Activated naive CD4-positive, alpha-beta T cell treated with anti-CD3 and anti-CD28 coated beads, Interleukin-2, amount 50 U/mL, for 16 hours (primary cell): ENCODE data around the gene SP9.
"Not testable (repeated sequence)": the region's sequence is repeated elsewhere in the genome, so short reads cannot be mapped to it uniquely, and the experiment has no call there.

Experiments
- DNase-seq: peaks from one replicate; pipeline ENCODE4 v3.0.0-alpha.2; 2020

The SP9 gene

DNA sequence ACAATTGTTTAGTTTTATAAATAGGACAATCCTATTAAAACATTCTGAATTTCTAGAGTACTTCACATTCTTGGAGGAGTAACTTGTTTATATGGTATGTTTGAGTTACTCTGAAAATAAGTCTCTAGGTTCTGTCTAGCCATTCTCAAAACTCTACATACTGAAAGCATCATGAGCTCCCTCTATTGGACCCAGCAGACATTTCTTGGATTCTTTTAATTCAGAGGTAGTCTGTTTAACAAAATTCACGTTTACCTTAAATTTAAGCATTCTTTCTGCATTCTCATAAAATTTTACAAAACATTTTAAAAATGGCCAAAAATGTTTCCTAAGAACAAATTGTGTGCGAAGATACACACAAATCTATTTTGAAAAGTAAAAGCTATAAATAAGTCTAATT lies 15.3 kb downstream of the SP9 start:
- no peak for DNase-seq

DNA sequence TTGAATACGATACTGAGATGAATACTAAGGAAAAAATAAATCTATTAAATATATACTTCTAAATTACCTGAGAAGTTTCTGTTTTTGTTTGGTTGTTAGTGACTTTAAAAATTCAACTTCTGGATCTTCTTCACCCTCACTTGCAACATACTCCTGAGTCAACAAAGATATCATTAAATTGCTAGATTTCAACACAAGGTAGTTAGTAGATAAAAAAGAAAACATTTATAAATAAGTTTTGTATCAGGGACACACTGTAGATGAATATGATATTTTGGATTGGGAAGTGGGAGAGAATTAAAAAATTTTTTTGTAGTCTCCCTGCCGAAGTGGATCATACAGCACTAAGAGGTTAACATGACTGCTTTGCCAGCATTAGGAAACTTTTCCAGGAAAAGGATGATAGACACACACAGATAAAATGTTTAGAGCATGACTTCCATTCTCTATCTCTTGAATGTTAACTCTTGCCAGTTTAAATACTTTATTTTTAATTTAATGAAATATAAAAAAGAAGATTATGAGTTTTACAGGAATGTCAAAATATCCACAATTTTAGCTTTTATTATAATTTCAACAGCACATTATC lies 15.9 kb downstream of the SP9 start:
- no peak for DNase-seq

DNA sequence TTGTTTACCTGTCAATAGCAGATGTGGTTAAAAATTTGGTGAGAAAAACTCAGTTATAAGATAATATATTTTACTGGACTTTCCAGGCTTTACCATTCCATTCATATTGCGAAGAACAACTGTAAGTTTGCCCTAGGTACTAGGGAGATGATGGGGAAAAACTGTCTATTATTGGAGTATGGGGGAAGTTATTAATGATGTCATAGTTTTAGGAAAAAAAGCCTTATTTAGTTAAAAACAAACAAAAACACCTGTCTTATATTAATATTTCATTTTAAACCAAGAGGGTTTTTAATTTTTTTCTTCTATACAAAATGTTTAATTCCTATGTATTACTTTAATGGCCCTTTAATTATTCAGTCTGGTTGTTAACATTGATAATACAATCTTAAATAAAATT lies 18.2 kb downstream of the SP9 start:
- DNase-seq: no peak

- DNase-seq: no peak
Measured at GRCh38 chr2:174356347-174356746, 21.6 kb downstream of the SP9 start.

GRCh38 chr2:174359663-174360062 lies 24.9 kb downstream of the SP9 start:
- DNase-seq: not testable (repeated sequence)

GRCh38 chr2:174362949-174363348 lies 28.2 kb downstream of the SP9 start:
- no peak for DNase-seq

DNA sequence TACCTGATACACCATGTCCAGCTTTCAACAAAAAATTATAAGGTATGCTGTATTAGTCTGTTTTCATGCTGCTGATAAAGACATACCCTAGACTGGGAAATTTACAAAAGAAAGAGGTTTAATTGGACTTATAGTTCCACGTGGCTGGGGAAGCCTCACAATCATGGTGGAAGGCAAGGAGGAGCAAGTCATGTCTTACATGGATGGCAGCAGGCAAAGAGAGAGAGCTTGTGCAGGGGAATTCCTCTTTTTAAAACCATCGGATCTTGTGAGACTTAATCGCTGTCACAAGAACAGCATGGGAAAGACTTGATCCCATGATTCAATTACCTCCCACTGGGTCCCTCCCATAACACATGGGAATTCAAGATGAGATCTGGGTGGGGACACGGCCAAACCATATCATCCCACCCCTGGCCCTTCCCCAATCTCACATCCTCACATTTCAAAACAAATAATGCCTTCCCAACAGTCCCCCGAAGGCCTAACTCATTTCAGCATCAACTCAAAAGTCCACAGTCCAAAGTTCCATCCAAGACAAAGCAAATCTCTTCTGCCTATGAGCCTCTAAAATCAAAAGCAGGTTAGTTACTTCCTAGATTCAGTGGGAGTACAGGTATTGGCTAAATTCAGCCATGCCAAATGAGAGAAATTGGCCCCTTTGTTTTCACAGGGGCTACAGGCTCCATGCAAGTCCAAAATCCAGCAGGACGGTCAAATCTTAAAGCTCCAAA lies 28.9 kb downstream of the SP9 start:
- DNase-seq: not testable (repeated sequence)

DNA sequence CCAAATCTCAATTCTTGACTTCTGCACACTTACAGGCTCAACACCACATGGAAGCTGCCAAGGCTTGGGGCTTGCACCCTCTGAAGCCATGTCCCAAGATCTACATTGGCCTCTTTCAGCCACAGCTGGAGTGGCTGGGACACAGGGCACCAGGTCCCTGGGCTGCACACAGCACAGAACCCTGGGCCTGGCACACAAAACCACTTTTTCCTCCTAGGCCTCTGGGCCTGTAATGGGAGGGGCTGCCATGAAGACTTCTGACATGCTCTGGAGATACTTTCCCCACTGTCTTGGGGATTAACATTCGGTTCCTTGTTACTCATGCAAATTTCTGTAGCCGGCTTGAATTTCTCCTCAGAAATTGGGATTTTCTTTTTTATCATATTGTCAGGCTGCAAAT lies 29.9 kb downstream of the SP9 start:
- DNase-seq: no peak

DNA sequence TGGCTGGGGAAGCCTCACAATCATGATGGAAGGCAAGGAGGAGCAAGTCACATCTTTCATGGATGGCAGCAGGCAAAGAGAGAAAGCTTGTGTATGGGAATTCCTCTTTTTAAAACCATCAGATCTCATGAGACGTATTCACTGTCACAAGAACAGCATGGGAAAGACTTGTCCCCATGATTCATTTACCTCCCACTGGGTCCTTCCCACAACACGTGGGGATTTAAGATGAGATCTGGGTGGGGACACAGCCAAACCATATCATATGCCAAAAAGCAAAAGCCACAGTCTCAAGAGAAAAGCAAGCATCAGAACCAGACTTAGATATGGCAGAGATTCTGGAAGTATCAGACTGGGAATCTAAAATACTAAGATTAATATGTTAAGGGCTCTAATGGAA lies 30.8 kb downstream of the SP9 start:
- no peak for DNase-seq

GRCh38 chr2:174368691-174369090 lies 33.9 kb downstream of the SP9 start:
- DNase-seq: no peak

DNA sequence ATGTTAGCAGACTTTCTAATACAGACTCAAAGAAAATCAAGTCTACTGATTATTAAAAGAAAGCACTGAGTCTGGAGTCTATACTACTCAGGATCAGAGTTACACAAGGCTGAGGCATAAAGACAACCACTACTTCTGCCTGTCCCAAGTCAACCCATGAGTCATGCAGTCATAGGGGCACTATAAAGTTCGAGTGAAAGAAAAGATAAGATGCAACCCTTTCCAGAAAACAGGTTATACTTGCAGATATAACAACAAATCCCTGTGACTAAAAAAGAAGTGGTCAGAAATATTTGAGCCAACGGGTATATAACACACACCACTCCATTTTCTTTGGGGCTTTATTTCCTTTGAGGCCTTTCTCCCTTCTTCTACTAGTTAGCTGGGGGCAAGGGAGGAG lies 42.2 kb downstream of the SP9 start:
- DNase-seq: no peak

- no peak for DNase-seq
Measured at GRCh38 chr2:174383796-174384195, 49.0 kb downstream of the SP9 start.

- no peak for DNase-seq
Measured at GRCh38 chr2:174385201-174385600, 50.4 kb downstream of the SP9 start.
